Ishikawa (cell line): ENCODE measurements around the gene ALDH1L1.

Source experiments
- NFIC ChIP-seq: IDR thresholded peaks from 2 replicates; pipeline ENCODE4 v1.6.1; 2012
- TAF1 ChIP-seq: IDR thresholded peaks from 2 replicates; pipeline ENCODE4 v1.6.1; 2012; ENCODE audit warnings: low read depth, mild to moderate bottlenecking
- YY1 ChIP-seq: IDR thresholded peaks from 2 replicates; pipeline ENCODE4 v1.6.1; 2012; ENCODE audit warnings: low read depth

DNA sequence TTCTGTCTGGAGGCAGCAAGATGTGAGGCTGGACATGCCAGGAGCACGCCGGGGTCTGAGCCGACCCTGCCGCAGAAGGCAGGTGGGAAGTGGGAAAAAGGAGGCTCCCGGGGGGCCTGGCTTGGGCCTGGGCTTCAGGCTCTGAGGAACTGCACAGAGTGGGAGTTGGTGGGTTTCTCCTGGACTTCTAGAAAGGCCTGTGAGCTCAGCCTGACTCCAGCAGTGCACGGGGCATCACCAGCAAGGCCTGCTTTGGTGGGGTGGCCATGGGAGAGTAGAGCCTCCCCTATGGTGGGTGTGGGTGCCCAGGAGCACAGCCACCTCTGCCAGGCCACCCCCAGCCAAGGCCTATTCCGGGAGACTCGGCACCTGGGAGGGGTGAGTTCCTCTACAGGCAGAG is 78.4 kb downstream of the ALDH1L1 start:
- TF ChIP-seq TAF1 (no peak), NFIC (no peak), YY1 (no peak)
